NOMO-1 (cell line): ENCODE results near the gene KNSTRN.

Experiments
- DNase-seq, 2 experiments: peaks; one replicate each; lab custom pipeline; 2025; ENCODE audit not compliant: unreplicated experiment in 2 of 2; lab: John Stamatoyannopoulos, UW

The KNSTRN gene

GRCh38 chr15:40382580-40383456 is at the start of gene KNSTRN:
Gene KNSTRN, plus strand, starts transcription at chr15:40382721. Its CDS starts 115 bp downstream, at chr15:40382836.
- DNase-seq: peak; percentile 86 to 93

GRCh38 chr15:40333922-40334492 is 48.5 kb upstream of the KNSTRN start:
- peak; percentile 88 for DNase-seq

GRCh38 chr15:40334541-40334940 is 48.0 kb upstream of the KNSTRN start:
- no peak for DNase-seq

GRCh38 chr15:40334941-40335795 is 47.4 kb upstream of the KNSTRN start:
- DNase-seq: no peak

- DNase-seq: no peak
These were observed 46.4 kb upstream of the KNSTRN start for GRCh38 chr15:40335938-40336743.

- DNase-seq: peak in 1 of 2 experiments; percentile 34
These were observed 45.8 kb upstream of the KNSTRN start for GRCh38 chr15:40336744-40337122.

GRCh38 chr15:40337597-40337996 is 44.9 kb upstream of the KNSTRN start:
- no peak for DNase-seq

- DNase-seq: peak; percentile 73 to 79
These were observed 44.4 kb upstream of the KNSTRN start for GRCh38 chr15:40338041-40338657.

GRCh38 chr15:40338921-40339620 is 43.5 kb upstream of the KNSTRN start:
- no peak for DNase-seq

GRCh38 chr15:40339621-40339945 is 42.9 kb upstream of the KNSTRN start:
- no peak for DNase-seq

- no peak for DNase-seq
These were observed 42.3 kb upstream of the KNSTRN start for GRCh38 chr15:40340038-40340739.

- peak; percentile 26 to 35 for DNase-seq
These were observed 41.7 kb upstream of the KNSTRN start, which contains the start of gene CCDC9B for GRCh38 chr15:40340740-40341400. Gene CCDC9B, minus strand, starts transcription at chr15:40340939. Its CDS starts 120 bp downstream, at chr15:40340819.

- DNase-seq: no peak
These were observed 39.9 kb upstream of the KNSTRN start for GRCh38 chr15:40342416-40343320.

- no peak for DNase-seq
These were observed 39.0 kb upstream of the KNSTRN start for GRCh38 chr15:40343512-40343911.

GRCh38 chr15:40344217-40344616 is 38.3 kb upstream of the KNSTRN start:
- no peak for DNase-seq

- peak; percentile 64 to 79 for DNase-seq
These were observed 37.8 kb upstream of the KNSTRN start for GRCh38 chr15:40344631-40345120.

- no peak for DNase-seq
These were observed 37.2 kb upstream of the KNSTRN start for GRCh38 chr15:40345225-40345866.
